Upper lobe of right lung (tissue), 1 donor: ENCODE measurements around the gene SELE. TPM values are rescaled to one million over a fixed set of nuclear protein-coding genes. Genes with fewer than 3 reads are reported as not detected.
A peak's percentile ranks its signal among the peaks of the same experiment; 100 is the strongest.

Experiments used
- ATAC-seq: fragments of 200-7000 bp; cut with Tn5 transposase; one replicate; pipeline ENCODE4 v1.9.1; 2020; ENCODE audit warnings: mild to moderate bottlenecking, moderate library complexity
- DNase-seq: peaks from one replicate; pipeline ENCODE4 v3.0.0-alpha.2; 2020
- H3K27ac ChIP-seq: fragments of 200-600 bp; one replicate; pipeline ENCODE4 v1.8.0; 2022
- H3K27me3 ChIP-seq: fragments of 200-600 bp; one replicate; pipeline ENCODE4 v1.8.0; 2022; ENCODE audit warnings: mild to moderate bottlenecking
- H3K36me3 ChIP-seq: fragments of 200-600 bp; one replicate; pipeline ENCODE4 v1.8.0; 2022
- H3K4me1 ChIP-seq: fragments of 200-600 bp; one replicate; pipeline ENCODE4 v1.8.0; 2022
- H3K4me3 ChIP-seq: fragments of 200-600 bp; one replicate; pipeline ENCODE4 v1.8.0; 2022; ENCODE audit warnings: mild to moderate bottlenecking
- H3K9me3 ChIP-seq: fragments of 200-600 bp; one replicate; pipeline ENCODE4 v1.8.0; 2022
- intact Hi-C: fragments of 100-400 bp; cut with DNase I; formaldehyde crosslinking; loops from one replicate; pipeline ENCODE4 v1.11.0; 2022
- total RNA-seq: library from RNA; stranded (reverse); fragmentation: NEBNext Ultra II Directional; extraction: Animal tissue kit (Norgen Biotek cat#: 25700); gene quantifications from one replicate; pipeline ENCODE4 v1.2.1, GENCODE V29; 2021
- TF ChIP-seq, protein P1 (sequence below): fragments of 200-600 bp; IDR thresholded peaks from one replicate; pipeline ENCODE4 v1.8.0; 2022; ENCODE audit warnings: antibody characterized with exemption
- donor health status: DM: no; HTN: yes; CAD: no; lungs with severe emphysema.

SELE gene
- total RNA-seq, 1 donor from 2014 or later: 1.5 TPM

DNA sequence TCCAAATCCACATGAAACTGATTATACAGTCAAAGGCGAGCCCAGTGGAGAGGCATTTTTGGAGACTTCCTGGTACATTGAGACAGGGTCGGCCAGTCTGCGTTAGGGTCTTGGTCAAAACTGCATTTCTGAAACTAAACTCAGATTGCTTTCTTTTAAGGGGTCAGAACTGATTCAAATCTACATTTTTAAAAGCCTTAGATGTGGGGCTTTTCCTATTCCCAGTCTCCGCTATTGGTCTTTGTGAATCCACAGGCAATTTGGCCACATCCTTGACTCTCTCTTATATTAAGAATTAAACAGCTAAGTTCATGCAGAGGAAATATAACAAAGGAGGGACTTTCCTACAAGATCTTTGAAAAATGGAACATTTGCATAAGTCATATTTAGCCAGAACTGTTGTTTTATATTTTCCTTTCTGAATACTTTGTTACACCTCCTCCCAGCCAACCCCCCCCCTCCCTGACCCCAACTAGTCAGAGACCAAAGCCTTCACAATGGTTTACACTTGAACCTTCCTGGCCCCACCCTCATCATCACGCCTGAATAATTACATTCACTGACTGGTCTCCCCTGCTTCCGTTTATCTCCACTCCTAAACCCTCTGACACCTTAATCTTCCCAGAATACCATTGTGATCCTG lies 53.4 kb downstream of the SELE start:
- DNase-seq: no peak
- Histone ChIP-seq H3K4me1 (no peaks in the 10 kb centered on the region), H3K4me3 (no peak overlapping the region), H3K27me3 (no peaks in the 10 kb centered on the region), H3K27ac (no peak overlapping the region), H3K36me3 (no peaks in the 10 kb centered on the region), H3K9me3 (no peaks in the 10 kb centered on the region)
- intact Hi-C loops: no loop called here
- ATAC-seq: no peak
- TF ChIP-seq, protein P1, sequence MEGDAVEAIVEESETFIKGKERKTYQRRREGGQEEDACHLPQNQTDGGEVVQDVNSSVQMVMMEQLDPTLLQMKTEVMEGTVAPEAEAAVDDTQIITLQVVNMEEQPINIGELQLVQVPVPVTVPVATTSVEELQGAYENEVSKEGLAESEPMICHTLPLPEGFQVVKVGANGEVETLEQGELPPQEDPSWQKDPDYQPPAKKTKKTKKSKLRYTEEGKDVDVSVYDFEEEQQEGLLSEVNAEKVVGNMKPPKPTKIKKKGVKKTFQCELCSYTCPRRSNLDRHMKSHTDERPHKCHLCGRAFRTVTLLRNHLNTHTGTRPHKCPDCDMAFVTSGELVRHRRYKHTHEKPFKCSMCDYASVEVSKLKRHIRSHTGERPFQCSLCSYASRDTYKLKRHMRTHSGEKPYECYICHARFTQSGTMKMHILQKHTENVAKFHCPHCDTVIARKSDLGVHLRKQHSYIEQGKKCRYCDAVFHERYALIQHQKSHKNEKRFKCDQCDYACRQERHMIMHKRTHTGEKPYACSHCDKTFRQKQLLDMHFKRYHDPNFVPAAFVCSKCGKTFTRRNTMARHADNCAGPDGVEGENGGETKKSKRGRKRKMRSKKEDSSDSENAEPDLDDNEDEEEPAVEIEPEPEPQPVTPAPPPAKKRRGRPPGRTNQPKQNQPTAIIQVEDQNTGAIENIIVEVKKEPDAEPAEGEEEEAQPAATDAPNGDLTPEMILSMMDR: no peak

DNA sequence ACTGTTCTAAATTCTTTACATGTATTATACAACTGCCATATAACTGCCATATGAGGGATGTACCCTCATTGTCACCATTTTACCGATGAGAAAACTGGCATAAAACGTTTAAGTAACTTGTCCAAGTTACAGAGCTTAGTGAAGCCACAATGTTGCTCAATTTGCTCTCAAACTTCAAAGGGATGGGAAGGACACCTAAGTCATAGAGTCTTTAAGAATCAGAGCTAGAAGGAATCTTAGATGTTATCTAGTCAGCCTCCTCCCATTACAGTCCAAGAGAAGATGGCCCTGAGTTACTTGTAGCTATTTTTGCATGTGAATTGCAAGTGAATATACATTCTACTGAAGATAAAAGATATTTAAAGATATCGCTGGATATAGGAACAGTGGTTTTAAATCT lies 54.2 kb downstream of the SELE start:
- intact Hi-C loops: no loop called here
- DNase-seq (no peak), ATAC-seq (no peak)
- no peak overlapping the region for H3K4me3 ChIP-seq
- H3K36me3 ChIP-seq: no peaks in the 10 kb centered on the region
- no peaks in the 10 kb centered on the region for H3K9me3 ChIP-seq
- no peaks in the 10 kb centered on the region for H3K27me3 ChIP-seq
- H3K4me1 ChIP-seq: no peaks in the 10 kb centered on the region
- H3K27ac ChIP-seq: no peak overlapping the region
- TF ChIP-seq, protein P1: no peak

- no peak for DNase-seq
- H3K36me3 ChIP-seq: no peaks in the 10 kb centered on the region
Measured at GRCh38 chr1:169676001-169676400, 57.9 kb downstream of the SELE start.

More at GRCh38 chr1:169676001-169676400, 57.9 kb downstream of the SELE start:
- H3K4me1 ChIP-seq: no peaks in the 10 kb centered on the region
- intact Hi-C loops: no loop called here
- no peak overlapping the region for H3K4me3 ChIP-seq
- ATAC-seq: peak; percentile 22
- H3K27me3 ChIP-seq: no peaks in the 10 kb centered on the region
- TF ChIP-seq, protein P1: no peak
- no peaks in the 10 kb centered on the region for H3K9me3 ChIP-seq
- H3K27ac ChIP-seq: no peak overlapping the region

Other genes starting within 250 kb of the SELE start
- 12.8 TPM for gene SLC19A2, start 248.1 kb downstream of the SELE start, total RNA-seq
- 1.6 TPM for gene F5, start 147.6 kb downstream of the SELE start, total RNA-seq
- gene SELP, start 104.0 kb downstream of the SELE start, total RNA-seq: 61.5 TPM
- gene SELL, start 22.5 kb downstream of the SELE start, total RNA-seq: 12.1 TPM
- 6.1 TPM for gene METTL18, start 60.8 kb upstream of the SELE start, total RNA-seq
- 12.0 TPM for gene SCYL3, start 159.8 kb upstream of the SELE start, total RNA-seq